ENCODE data around the gene MRGPRF.
A peak's percentile ranks its signal among the peaks of the same experiment; 100 is the strongest.
"Not testable (repeated sequence)": the region's sequence is repeated elsewhere in the genome, so short reads cannot be mapped to it uniquely, and the experiment has no call there.

The MRGPRF gene

DNA sequence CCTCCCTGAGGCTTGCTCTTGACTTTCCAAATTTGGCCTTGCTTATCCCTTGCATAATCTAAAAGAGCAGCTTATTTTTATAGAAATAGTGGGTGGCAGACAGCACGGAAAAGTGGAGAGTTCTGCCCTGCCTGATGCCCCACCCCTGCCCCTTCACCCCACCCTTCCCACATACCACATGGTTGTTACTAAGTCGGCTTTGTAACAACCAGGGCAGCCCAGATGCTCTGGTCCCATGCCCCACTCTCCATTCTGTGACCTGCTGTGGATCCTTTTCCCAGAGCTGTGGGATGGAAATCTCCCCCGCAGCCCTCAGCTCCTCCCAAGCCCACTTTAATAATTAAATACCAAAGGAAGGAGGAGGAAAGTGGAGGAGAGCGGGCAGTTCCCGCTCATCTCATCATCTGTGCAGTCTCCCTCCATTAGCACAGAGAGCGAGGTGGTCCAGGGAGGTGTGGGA is 10.9 kb downstream of the MRGPRF start:
- peak in 2 of 3 donors; percentile 26 to 52 for DNase-seq

DNA sequence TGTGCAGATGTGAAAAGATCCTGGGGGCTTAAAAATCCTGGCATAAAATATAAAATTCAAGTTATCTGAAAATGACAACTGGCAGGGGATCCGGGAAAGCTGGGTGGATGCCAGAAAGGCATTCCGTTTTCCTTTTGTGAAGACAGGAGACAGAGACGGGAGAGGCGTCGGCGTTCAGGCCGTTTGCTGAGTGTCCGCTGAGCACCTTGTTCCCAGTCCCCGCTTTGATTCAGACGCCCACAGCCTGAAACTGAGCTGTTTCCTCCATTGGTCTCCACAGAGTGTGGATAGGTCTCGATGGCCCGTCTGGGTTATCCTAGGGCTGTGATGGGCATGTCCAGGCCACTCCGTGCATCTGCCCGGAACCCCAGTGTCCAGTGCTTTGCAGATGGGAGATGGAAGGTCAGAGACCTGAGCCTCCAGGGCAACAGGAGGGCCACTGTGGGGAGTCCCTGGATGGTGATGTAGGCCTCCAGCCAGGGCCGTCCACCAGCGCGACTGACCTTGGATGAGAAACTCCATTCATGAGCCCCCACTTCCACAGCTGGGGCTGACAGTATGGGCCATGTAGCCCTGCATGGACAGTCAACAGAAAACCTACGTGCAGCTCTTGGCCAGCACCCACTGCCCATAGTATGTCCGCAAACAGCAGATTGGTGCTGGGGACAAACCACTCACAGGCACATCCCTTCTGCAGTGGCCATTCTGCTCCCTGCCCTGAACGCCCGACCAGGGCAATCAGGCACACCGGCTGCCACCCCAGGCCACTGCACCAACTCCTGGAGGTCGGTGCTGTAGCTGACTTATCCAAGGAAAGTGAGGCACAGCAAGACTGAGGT is 11.6 kb downstream of the MRGPRF start:
- no peak for DNase-seq

DNA sequence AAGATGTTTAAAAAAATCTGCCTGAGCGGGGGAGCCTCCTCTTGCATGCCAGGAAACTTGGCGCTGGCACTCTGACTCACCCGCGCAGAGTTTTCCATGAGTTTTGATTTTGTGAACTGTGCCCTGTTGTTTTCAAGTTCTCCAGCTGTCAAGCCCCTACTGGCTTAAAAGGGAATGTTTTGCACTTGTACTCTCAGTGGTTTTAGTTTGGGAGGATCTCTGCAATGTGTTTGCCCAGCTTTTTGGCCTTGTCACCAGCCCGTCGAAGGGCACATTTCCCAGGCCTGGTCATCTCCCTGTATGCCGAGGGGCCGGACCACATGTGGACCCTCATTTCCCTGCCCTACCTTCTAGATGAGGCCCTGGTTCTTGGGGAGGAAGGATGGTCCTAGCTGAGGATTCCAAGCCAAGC is 12.2 kb downstream of the MRGPRF start:
- DNase-seq: peak; percentile 37 to 43 (median 42)

DNA sequence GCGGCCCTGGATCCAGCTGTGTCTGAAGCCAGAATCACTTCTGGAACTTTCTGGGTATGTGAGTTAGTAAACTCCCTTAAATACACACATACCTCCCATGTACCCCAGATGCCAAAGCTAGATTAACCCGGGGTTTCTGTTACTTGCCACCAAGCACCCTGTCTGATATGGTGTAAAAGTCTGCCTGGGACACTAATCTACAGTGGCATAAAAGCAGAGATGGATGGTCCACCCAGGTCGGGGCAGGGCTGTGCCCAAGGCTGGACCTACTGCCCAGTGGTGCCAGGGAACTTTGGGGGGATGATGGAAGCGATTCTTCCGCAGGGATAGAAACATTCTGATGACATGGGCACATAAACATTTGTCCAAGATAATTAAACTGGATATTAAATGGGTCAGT is 12.7 kb downstream of the MRGPRF start:
- no peak for DNase-seq

DNA sequence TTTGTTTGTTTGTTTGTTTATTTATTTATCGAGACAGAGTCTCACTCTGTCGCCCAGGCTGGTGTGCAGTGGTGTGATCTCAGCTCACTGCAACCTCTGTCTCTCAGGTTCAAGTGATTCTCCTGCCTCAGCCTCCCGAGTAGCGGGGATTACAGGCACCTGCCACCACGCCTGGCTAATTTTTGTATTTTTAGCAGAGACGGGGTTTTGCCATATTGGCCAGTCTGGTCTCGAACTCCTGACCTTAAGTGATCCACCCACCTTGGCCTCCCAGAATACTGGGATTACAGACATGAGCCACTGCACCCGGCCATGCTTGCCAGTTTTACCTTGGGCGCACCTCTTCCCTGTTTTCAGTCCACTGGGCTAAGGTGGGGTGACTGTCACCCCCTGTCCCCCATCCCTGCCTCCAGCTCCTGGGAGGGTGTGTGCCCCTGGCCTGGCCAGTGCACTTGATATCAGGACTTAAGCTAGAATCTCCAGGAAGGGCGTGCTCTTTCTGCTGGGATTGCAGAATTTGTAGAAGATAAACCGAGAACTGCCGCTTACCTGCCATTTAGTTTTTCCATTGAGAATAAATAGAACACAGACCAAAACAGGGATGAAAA is 13.2 kb downstream of the MRGPRF start:
- not testable (repeated sequence) for DNase-seq

DNA sequence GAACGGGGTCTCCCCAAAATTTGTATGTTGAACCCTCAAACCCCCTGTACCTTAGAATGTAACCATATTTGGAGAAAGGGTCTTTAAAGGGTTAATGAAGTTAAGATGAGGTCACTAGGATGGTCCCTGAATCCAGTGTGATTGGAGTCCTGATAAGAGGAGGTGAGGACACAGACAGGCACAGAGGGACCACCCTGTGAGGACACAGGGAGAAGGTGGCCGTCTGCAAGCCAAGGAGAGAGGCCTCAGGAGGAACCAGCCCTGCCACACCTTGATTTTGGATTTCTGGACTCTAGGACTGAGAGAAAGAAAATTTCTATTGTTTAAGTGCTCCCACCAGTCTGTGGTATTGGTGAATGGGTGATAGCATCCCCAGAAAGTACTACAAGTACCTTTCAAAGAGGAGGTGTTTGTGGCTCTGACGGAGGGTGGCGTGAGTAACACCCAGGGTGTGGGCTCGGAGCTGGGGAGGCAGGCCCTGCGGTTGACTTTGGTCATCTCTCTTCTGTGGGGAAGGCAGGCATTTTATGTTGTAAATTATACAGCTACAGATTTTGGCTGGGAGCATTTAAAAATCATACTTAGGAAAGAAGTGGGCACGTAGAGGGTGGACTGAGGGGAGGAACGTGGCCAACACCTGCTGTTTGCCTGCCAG is 13.8 kb downstream of the MRGPRF start:
- DNase-seq: no peak

DNA sequence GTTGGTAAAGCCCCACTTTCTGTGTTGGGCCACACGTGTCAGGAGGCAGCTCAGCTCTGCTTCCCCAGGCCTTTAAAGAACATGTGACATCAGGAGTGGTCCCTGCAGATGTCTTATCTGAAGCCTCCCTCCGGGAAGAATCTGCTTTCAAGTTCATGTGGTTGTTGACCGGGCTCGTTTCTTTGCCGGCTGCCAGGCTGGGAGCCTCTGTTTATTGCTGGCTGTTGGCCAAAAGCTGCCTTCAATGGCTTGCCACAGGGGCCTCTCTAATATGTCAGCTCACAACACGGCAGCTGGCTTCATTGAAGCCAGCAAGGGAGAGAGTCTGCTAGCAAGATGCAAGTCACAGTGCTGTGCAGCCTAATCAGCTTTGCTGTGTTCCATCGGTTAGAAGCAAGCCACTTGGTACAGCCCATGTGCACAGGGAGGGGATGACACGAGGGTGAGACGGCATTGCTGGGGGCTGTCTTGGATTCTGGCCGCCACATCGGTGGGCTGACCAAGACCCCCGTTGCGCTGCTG is 14.6 kb downstream of the MRGPRF start:
- DNase-seq: no peak

DNA sequence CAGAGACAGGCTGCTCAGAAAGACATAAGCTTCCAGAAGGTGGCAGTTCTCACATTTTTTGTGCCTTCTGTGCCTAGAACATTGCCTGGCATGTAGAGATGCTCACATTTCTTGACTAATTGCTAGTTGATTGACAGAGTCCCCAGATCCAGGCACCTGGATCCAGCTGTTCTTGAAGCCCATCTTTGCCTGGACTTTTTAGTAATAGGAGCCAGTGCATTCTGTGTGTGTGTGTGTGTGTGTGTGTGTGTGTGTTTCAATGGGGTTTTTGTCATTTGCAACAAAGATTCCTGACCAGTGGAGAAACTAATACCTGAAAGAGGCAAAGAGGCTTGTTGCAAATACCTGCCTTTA is 15.1 kb downstream of the MRGPRF start:
- no peak for DNase-seq

DNA sequence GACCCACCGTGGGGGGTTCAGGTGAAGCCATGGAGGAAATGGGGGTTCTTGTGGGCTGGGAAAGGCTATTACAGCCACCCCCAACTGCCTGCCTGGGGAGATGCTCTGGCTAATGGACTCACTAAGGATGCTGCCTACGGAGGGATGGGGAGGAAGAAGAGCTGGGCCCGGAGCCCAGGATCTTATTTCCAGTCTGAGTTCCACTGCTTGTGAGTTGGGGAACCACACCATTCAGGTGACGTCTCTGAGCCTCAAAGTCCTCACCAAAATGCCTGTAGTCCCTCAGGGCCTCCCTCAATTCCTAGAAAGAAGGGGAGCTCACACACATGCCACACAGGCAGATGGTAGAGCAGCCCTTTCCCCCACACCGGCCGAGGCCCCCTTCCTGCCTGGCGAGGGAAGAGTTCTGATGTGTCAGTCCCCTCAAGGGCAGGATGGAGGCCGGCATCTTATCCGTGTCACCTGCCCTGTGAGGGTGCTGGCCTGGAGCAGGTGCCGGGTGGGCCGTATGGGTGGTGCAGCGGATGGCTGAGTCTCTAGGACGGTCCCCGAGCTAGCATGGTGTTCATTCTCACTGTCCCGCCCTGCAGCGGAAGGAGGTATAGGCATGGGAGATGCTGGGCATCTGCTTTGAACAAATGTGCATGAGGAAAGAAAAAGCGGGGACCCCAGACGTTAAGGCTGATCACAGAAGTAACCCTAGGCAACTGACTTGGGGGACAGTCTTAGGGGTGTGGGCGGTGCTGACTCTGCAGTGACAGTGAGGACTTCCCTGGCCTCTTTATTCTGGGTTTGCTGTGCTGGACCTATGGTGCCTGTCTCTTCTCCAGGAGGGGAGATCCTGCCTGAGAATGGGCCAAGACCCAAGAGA is 15.7 kb downstream of the MRGPRF start:
- no peak for DNase-seq

GRCh38 chr11:68996376-68997123 is 16.5 kb downstream of the MRGPRF start:
- DNase-seq: no peak

DNA sequence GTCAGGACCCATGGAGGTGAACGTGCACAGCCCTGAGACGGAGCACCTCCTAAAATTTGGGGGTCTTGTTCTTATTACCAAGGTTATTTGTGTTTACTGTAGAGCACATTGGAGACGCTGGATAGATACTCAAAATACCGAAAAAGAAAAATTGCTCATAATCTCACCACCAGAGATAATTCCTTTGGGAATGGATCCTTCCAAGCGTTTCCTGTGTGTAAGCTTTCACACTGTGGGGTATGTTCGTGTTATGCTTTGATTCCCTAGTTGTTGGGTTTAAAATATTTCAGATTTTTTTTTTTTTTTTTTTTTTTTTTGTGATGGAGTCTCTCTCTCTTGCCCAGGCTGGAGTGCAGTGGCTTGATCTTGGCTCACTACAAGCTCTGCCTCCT is 18.2 kb downstream of the MRGPRF start:
- no peak for DNase-seq

- no peak for DNase-seq
These were observed 18.7 kb downstream of the MRGPRF start for GRCh38 chr11:68994161-68994893.

DNA sequence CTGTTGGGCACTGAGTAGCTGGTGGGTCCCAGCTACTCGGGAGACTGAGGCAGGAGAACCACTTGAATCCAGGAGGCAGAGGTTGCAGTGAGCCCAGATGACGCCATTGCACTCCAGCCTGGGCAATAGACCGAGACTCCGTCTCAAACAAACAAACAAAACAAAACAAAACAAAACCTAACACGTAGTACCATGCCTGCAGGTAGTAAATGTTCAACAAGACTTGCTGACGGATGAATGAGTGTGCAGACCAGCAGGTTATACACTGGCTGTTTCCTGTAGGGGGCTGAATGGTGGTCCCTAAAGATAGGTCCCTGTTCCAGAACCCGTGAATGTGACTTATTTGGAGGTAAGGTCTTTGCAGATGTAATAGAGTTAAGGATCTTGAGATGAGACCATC is 19.5 kb downstream of the MRGPRF start:
- no peak for DNase-seq

DNA sequence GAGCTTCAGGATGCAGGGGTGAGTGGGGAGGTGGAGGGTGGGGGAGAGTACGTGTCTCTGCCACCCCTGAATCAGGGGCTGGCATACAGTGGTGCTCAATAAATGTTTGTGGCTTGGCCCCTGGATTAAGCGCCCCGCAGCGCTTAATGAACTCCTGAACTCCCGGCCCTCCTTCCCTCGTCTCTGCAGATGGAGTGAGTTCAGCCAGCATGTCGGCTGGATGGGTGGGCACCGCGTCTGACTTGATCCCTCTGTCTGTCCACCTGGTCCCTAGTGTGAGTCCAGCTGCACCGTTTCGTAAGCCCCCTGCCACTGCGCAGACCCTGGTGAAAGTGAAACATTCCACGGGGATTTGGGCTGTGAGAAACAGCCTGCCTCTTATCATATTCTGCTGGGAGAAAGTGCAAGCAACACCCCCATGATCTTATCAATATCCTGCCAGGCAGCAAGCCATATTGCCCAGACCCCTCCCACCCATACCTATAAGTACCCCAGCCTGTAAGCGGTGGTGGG is 20.2 kb downstream of the MRGPRF start:
- DNase-seq: no peak

GRCh38 chr11:68990995-68991780 is 21.9 kb downstream of the MRGPRF start:
- no peak for DNase-seq

- no peak for DNase-seq
These were observed 23.0 kb downstream of the MRGPRF start for GRCh38 chr11:68989936-68990606.

GRCh38 chr11:68988491-68988890 is 24.6 kb downstream of the MRGPRF start:
- DNase-seq: no peak

- DNase-seq: no peak
These were observed 25.8 kb downstream of the MRGPRF start for GRCh38 chr11:68987211-68987610.

DNA sequence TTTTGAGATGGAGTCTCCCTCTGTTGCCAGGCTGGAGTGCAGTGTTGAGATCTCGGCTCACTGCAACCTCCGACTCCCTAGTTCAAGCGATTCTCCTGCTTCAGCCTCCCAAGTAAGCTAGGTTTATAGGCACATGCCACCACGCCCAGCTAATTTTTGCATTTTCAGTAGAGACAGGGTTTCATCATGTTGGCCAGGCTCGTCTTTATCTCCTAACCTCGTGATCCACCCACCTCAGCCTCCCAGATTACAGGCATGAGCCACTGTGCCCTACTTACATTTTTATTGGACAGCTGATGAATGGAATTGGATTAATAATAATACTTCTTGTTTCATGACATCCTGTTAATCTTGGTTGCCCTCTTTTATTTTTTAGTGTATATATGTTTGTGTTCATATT is 29.2 kb downstream of the MRGPRF start:
- no peak for DNase-seq

DNA sequence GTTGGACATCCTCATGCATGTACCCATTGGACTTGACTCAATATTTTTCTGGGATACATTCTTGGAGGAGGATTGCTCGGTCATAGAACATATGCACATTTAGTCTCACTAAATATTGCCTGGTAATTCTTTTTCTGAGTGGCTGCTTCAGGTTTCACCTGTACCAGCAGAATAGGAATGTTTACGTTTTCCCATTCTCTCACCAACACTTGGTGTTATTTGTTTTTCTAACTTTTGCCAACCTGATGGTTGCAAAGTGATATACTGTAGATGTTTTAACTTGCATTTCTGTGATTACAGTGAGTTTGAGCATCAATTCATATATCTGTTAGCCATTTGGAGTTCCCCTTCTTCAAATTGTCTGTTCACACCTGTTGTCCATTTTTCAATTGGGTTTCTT is 30.9 kb downstream of the MRGPRF start:
- DNase-seq: no peak
